HepG2 (cell line): ENCODE data around the gene TMEM11. TPM values are rescaled to one million over a fixed set of nuclear protein-coding genes. Genes with fewer than 3 reads are reported as not detected.

ENCODE experiments used
- ATAC-seq: fragments of 200-7000 bp; cut with Tn5 transposase; 3 replicates; pipeline ENCODE4 v1.9.1; 2020; ENCODE audit warnings: mild to moderate bottlenecking, moderate library complexity
- BruUV-seq: library from RNA; stranded (reverse); fragments of 400-500 nt; replicated peaks from 2 replicates; lab custom pipeline; 2021; lab: Mats Ljungman, UMichigan
- CTCF ChIA-PET: fragments of 300-600 bp; formaldehyde crosslinking; extraction: SDS; loops from one replicate; lab custom pipeline; 2021; ENCODE audit warnings: low total read pairs, inconsistent platforms, low intra/inter-chr PET ratio; lab: Yijun Ruan, JAX
- POLR2A ChIA-PET: fragments of 350-600 bp; sonication (Branson Sonifier 250); formaldehyde crosslinking; loops from one replicate; lab custom pipeline; 2020; ENCODE audit warnings: antibody characterized with exemption, inconsistent platforms; lab: Yijun Ruan, JAX
- DNase-seq: peaks from one replicate; pipeline ENCODE4 v3.0.0-alpha.2; 2015; ENCODE audit warnings: low spot score
- FAIRE-seq: peaks from 3 replicates; lab custom pipeline; 2011; peaks lifted over from hg19 to GRCh38; lab: Jason Lieb, UNC
- H2AFZ ChIP-seq: one replicate; pipeline ENCODE4 v1.6.1; 2011; ENCODE audit warnings: low read length, inconsistent platforms
- H3K27ac ChIP-seq: fragments of 300-600 bp; 3 replicates; pipeline ENCODE4 v1.8.0; 2011; ENCODE audit warnings: mixed run types, mild to moderate bottlenecking, mixed read lengths, low read length, inconsistent platforms; ENCODE audit not compliant: insufficient read depth; ENCODE audit errors: extremely low read length
- H3K27me3 ChIP-seq, 2 experiments: fragments of 200-600 bp in 1 of 2; 2 replicates in 1 of 2; 3 replicates in 1 of 2; pipeline versions ENCODE4 v1.6.0 to v1.8.0; 2011; ENCODE audit warnings: low read length in 2 of 2, mild to moderate bottlenecking in 2 of 2, moderate library complexity in 2 of 2, inconsistent platforms in 1 of 2; ENCODE audit not compliant: insufficient read depth in 2 of 2, control insufficient read depth in 1 of 2
- H3K36me3 ChIP-seq, 2 experiments: fragments of 200-600 bp in 1 of 2; replicated peaks in 1 of 2; 2 replicates in 1 of 2; 3 replicates in 1 of 2; pipeline versions ENCODE4 v1.5.1 to v1.8.0; 2011; ENCODE audit warnings: low read length in 2 of 2, inconsistent platforms in 1 of 2; ENCODE audit not compliant: insufficient read depth in 2 of 2, control insufficient read depth in 1 of 2
- H3K4me1 ChIP-seq: 2 replicates; pipeline ENCODE4 v1.5.1; 2012; ENCODE audit warnings: low read length, inconsistent platforms; ENCODE audit not compliant: insufficient read depth
- H3K4me2 ChIP-seq: 2 replicates; pipeline ENCODE4 v1.6.0; 2011; ENCODE audit warnings: low read depth, low read length, inconsistent platforms
- H3K4me3 ChIP-seq, 3 experiments: fragments of 200-600 bp in 1 of 3; sonication (generic), shearing (Covaris generic) in 1 of 3; replicated peaks in 1 of 3; 2 replicates each; pipeline ENCODE4 v1.5.1; 2011 to 2016; ENCODE audit warnings: low read length in 3 of 3, inconsistent platforms in 2 of 3, low read depth in 2 of 3, mild to moderate bottlenecking in 2 of 3, control low read depth in 1 of 3, mixed read lengths in 1 of 3; ENCODE audit not compliant: insufficient read depth in 1 of 3
- H3K79me2 ChIP-seq: one replicate; pipeline ENCODE4 v1.6.1; 2011; ENCODE audit warnings: low read length, inconsistent platforms; ENCODE audit not compliant: insufficient read depth
- H3K9ac ChIP-seq: 2 replicates; pipeline ENCODE4 v1.6.0; 2011; ENCODE audit warnings: mild to moderate bottlenecking, low read depth, low read length, inconsistent platforms; ENCODE audit not compliant: insufficient read depth
- H3K9me3 ChIP-seq: 2 replicates; pipeline ENCODE4 v1.5.1; 2012; ENCODE audit warnings: mild to moderate bottlenecking, low read length
- H4K20me1 ChIP-seq: 2 replicates; pipeline ENCODE4 v1.6.0; 2011; ENCODE audit warnings: inconsistent platforms, mild to moderate bottlenecking, low read length, moderate library complexity; ENCODE audit not compliant: insufficient read depth
- CREB1 ChIP-seq, 2 experiments: fragments of 450-650 bp in 1 of 2; IDR thresholded peaks; 2 replicates each; pipeline ENCODE4 v1.6.1; 2016 to 2017; ENCODE audit warnings: control low read depth in 1 of 2, mild to moderate bottlenecking in 1 of 2, missing compliant biosample characterization in 1 of 2, missing genetic modification characterization in 1 of 2
- RARA ChIP-seq: IDR thresholded peaks from 2 replicates; pipeline ENCODE4 v1.6.1; 2016; ENCODE audit warnings: missing genetic modification reagents, missing compliant biosample characterization
- ZBTB42 ChIP-seq: sonication (generic); formaldehyde crosslinking; IDR thresholded peaks from 2 replicates; pipeline ENCODE4 v1.5.0; 2020; ENCODE audit warnings: mild to moderate bottlenecking, missing genetic modification reagents
- WGBS: methylation state at CpG from one replicate; pipeline ENCODE4 v1.1.6; 2017; ENCODE audit warnings: low lambda C conversion rate; 5-methylcytosine and 5-hydroxymethylcytosine counted together
- in situ Hi-C: cut with HindIII; loops from 2 replicates; pipeline ENCODE4 v1.10.0; 2017; ENCODE audit warnings: low pct_unique_long_range_greater_than_20kb; ENCODE audit not compliant: extremely low pct_ligation_motif_present
- intact Hi-C: fragments of 100-400 bp; cut with micrococcal nuclease; formaldehyde crosslinking; loops from one replicate; pipeline ENCODE4 v1.10.0; 2022; ENCODE audit not compliant: unreplicated experiment
- polyA plus RNA-seq, 8 experiments: library from polyadenylated mRNA; depleted of rRNA in 3 of 8; stranded (reverse) in 7 of 8; unstranded in 1 of 8; fragments of >200 nt; fragmentation: Illumina TruSeq in 4 of 8; extraction: Trizol in 4 of 8; gene quantifications; 2 replicates each; pipeline versions ENCODE4 v1.2.1 to v1.2.3, GENCODE V29; 2011 to 2016; ENCODE audit warnings: low read depth in 4 of 8, missing spikeins in 1 of 8, mixed read lengths in 1 of 8; ENCODE audit not compliant: insufficient read depth in 1 of 8
- total RNA-seq, 5 experiments: library from RNA; depleted of rRNA; stranded (reverse); fragments of >200 nt; fragmentation: Illumina TruSeq; extraction: Trizol; gene quantifications; 2 replicates each; pipeline ENCODE4 v1.2.3, GENCODE V29; 2016; ENCODE audit warnings: low read depth in 1 of 5
- TF ChIP-seq, protein P1 (sequence below), 2 experiments: sonication (generic) in 1 of 2; formaldehyde crosslinking in 1 of 2; IDR thresholded peaks; 2 replicates each; pipeline versions ENCODE4 v1.4.0 to v1.6.1; 2018 to 2020; ENCODE audit warnings: missing genetic modification reagents in 2 of 2, borderline replicate concordance in 1 of 2, low read depth in 1 of 2, mild to moderate bottlenecking in 1 of 2, missing biosample characterization in 1 of 2

Gene TMEM11
- total and polyA plus RNA-seq, 2 of the 13 experiments (the other 11 are each of a cell fraction or from before 2014, with no cell fraction given) = 18.7 to 35.0 TPM

DNA sequence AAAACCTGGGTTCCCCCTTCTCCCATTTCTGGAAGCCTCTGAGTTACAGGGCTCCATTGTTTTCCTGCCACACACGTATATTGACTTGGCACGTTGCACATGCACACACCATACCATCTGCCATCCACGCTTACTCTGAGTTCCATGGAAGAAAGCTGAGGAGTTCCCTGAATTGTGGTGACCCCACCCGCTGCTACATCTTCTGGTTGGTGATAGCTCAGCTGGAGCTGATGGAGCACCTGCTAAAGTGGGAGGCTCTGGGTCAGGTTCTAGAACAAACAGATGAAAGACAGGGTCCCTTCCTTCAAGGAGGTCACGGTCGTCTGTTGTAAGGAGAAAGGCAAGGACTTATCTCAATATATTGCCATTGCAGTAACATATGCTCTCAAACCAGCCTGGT, 41.1 kb downstream of the TMEM11 start (continued):
- TF ChIP-seq CREB1 (IDR thresholded peaks at IDR 0.05) (no peak), CREB1 (CRISPR knock-in tag; IDR thresholded peaks at IDR 0.05) (no peak), ZBTB42 (CRISPR knock-in tag) (no peak)

DNA sequence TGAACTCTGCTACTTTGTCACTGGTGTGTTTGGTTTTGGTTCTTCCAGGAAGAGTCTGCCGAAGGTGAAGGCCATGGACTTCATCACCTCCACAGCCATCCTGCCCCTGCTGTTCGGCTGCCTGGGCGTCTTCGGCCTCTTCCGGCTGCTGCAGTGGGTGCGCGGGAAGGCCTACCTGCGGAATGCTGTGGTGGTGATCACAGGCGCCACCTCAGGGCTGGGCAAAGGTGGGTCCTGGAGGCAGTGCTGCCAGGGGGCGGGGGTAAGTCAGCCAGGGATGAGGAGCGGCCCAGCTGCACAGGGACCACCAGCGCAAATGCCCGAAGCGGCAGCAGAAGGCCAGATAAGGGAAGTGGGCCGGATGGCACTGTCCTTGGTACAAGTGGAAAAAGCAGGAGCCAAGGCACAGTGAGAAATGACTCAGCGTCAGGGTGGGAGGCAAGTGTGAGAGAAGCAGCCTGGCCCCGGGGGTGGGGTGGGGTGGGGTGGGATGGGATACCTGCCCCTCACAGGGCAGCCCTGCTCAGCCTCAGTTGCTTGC, 41.9 kb downstream of the TMEM11 start:
- in situ Hi-C loops = no loop called here
- FAIRE-seq = no peak

More for the DNA sequence above, 41.9 kb downstream of the TMEM11 start:
- ATAC-seq (no peak), DNase-seq (no peak)
- H3K36me3 ChIP-seq = peaks cover 4 to 26% of the 10 kb centered on the region in 2 experiments; a peak in 4 of 5 replicates
- H2AFZ ChIP-seq = no peak overlapping the region
- 97% methylated on average over 12 of the region's 17 CpGs for WGBS
- ChIA-PET POLR2A (no interaction called here), CTCF (no interaction called here)
- no peaks in the 10 kb centered on the region for H3K9me3 ChIP-seq
- no peak overlapping the region for H3K4me3 ChIP-seq
- H3K27ac ChIP-seq = no peak overlapping the region
- no peaks in the 10 kb centered on the region; the same call in 1 of the 2 replicates for H4K20me1 ChIP-seq
- H3K27me3 ChIP-seq = no peaks in the 10 kb centered on the region
- peaks cover 10% of the 10 kb centered on the region; the same call in 1 of the 2 replicates for H3K4me1 ChIP-seq
- H3K4me2 ChIP-seq = no peak overlapping the region
- TF ChIP-seq, protein P1, sequence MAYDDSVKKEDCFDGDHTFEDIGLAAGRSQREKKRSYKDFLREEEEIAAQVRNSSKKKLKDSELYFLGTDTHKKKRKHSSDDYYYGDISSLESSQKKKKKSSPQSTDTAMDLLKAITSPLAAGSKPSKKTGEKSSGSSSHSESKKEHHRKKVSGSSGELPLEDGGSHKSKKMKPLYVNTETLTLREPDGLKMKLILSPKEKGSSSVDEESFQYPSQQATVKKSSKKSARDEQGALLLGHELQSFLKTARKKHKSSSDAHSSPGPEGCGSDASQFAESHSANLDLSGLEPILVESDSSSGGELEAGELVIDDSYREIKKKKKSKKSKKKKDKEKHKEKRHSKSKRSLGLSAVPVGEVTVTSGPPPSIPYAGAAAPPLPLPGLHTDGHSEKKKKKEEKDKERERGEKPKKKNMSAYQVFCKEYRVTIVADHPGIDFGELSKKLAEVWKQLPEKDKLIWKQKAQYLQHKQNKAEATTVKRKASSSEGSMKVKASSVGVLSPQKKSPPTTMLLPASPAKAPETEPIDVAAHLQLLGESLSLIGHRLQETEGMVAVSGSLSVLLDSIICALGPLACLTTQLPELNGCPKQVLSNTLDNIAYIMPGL (CRISPR knock-in tag; IDR thresholded peaks at IDR 0.05; ENCODE audit: borderline replicate concordance in 1 of 2, low read depth in 1 of 2) = no peak
- 0 out of 2 replicates have a peak, but pooled peaks have one; percentile 22 for TF ChIP-seq RARA (CRISPR knock-in tag)
- no TSS peak for BruUV-seq
- intact Hi-C loops = no loop called here
- no peak overlapping the region for H3K9ac ChIP-seq
- no peaks in the 10 kb centered on the region for H3K79me2 ChIP-seq
